Endometrial microvascular endothelial cells (primary cell): ENCODE results near the gene BCAP31. TPM values are rescaled to one million over a fixed set of nuclear protein-coding genes. Genes with fewer than 3 reads are reported as not detected.
"Not testable (repeated sequence)": the region's sequence is repeated elsewhere in the genome, so short reads cannot be mapped to it uniquely, and the experiment has no call there.

Experiments
- in situ Hi-C: cut with HindIII; loops from 2 replicates; pipeline ENCODE4 v1.10.0; 2017; ENCODE audit warnings: low sequenced_read_pairs, low pct_unique_long_range_greater_than_20kb; ENCODE audit errors: inconsistent ontology term
- total RNA-seq: library from RNA; depleted of rRNA; stranded (reverse); fragments of >200 nt; gene quantifications from one replicate; pipeline ENCODE4 v1.2.3, GENCODE V29; 2015; ENCODE audit errors: inconsistent ontology term

BCAP31 gene
- total RNA-seq, 1 donor from 2014 or later: 282 TPM

DNA sequence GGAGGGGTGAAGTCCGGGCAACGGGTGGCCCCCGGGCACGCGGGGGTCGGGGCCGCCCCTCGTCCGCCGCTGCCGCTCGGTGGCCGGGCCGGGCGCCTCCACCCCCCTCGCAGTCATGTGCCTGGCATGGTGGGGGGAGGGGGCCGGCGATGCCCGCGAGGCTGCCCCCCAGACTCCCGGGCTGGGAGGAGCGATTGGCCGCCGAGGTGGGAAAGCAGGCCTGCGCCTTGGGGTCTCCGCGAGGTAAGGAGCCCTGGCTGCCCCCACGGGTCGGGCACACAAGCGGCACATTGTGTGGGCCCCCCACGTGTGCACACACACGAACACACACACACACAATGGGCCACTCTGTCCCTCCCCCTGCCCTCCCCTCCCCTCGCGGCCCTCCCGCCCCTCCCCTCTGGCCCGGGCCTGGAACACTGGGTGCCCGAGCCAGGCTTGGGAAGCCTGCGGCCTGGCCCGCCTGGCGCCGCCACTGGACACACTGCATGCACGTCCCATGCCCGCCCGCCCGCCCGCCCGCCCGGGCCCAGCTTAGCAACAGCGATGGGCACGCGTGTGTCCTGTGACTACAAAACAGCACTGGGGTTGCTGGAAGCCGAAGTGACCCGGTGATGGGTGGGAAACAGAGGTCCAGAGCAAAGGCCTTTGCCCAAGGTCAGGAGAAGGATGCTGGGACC, 35.1 kb downstream of the BCAP31 start:
- in situ Hi-C loops: no loop called here

DNA sequence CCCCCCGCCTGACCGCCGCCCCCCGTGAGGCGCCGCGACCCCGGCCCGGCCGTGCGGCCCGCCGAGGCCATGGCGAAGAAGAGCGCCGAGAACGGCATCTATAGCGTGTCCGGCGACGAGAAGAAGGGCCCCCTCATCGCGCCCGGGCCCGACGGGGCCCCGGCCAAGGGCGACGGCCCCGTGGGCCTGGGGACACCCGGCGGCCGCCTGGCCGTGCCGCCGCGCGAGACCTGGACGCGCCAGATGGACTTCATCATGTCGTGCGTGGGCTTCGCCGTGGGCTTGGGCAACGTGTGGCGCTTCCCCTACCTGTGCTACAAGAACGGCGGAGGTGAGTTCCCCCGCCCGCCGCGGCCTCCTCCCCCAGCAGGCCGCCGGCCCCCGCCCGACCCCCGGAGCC, 35.7 kb downstream of the BCAP31 start:
- in situ Hi-C loops: no loop called here

DNA sequence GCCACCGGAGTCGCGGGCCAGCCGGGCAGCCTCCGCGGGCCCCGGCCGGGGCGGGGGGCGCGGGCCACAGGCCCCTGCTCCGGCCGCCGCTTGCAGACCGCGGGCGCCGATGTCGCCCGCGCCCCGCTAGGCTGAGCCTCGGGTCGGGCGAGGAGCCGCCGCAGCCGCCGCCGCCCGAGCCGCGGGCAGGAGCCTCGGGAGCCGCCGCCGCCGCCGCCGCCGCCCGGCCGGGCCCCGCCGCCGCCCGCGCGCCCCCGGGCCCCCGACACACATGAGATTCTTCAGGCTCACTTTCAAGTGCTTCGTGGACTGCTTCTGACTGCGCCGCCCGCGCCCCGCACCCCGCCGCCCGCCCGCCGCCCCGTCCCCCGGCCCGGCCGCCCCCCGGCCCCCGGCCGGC, 36.1 kb downstream of the BCAP31 start:
- in situ Hi-C loops: no loop called here

DNA sequence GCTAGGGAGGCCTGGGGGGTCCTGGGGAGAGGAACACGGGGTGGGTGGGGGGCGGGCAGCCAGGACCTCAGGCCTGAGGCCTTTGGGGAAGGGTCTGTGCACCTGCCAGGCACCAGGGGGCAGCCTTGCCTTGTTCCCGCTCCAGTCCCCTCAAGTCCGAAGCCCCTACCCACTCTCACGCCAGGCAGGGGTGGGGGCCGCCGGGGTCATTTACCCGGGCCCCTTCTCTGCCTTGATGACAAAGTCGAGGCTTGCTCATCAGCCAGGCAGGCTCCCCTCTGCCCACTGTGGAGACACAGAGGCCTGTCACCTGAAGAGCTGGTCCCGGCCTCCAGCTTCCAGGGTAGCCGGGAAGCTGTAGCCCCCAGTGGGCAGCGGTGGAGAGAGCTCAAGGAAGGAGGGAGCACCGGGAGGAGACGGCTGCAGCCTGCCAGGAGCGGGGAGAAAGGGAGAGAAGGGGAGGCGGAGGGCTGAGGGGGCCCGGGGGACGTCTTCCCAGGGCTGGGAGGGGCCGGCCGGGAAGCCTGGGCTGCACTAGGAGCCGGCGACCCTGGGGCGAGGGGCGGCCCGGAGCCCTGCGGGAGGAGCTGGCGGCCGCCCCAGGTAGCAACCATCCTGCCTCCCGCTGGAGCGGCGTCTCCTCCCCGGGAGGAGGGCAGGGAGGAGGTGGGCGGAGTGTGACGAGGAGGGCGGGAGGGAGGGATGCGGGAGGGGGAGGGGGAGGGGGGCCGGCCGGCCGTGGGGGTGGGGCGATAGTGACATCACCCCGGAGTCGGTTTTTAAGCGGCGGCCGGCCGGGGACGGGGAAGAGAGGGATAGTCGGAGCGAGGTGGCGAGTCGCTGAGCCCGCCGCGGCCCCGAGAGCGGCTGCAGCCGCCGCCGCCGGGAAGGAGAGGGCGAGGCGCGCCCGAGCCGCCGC, 36.8 kb downstream of the BCAP31 start, which contains the start of gene SLC6A8:
Gene SLC6A8 (plus strand): TSS at position 806 of the 919 bp plus-strand sequence. CDS start 649 bp downstream, outside the sequence.
- in situ Hi-C loops: no loop called here

DNA sequence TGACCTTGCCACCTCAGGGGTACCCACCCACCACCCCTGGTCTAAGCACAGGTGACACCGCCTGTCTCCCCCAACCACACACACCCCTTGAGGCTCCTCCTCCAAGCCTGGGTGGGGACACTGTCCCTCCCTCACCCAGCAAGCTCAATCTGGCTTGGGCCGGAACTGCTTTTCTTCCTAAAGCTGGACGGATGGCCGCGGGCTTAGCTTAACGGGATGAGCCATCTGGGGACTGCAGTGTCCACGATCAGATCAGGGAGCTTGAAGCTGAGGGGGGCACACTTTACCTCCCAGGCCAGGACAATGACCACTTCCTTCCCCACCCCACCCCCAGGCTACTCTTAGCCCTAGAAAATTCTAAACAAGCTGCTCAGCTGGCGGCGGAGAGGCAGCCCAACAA, 37.5 kb downstream of the BCAP31 start:
- in situ Hi-C loops: no loop called here

DNA sequence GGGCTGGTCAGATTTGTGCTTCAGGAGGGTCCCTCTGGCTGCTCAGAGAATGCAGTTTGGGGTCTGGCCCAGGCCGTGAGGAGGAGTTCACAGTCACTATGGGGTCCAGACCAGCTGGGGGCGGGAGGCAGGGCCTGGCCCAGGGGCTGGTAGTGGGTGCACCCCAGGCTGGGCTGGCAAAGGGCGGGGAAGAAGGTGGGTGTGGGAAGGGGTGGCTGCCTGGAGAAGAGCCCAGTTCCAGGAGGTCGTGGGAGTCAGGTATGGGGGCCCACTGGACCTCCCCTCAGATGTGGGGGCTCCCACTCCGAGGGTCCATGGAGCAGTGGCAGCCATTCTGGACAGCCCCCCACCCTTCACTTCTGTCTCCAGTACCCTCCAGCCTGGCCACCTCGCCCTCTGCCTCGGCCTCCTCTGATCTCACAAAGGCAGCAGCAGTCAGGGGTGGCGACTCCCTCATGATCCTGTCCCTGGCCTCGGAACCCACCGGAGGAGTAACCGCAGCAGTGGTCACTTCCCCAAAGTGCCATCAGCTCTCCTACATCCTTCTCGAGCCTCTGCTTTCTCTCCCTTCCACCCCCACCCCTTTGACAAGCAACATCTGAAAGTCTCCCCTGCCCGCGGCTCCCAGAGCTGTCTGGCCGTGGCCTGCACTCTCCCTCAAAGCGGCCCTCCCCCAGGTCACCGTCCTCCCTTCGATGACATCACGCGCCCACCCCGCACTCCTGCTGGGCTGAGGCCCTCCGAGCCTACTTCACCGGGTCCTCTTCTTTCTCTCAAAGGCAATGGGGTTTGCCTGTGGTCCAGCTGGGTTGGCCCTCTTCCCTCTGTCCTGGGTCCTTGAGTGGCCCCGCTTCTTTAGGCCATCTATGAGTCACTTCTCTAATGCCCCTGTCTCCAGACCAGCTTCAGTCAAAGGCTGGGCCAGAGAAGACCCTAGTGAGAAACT, 38.2 kb downstream of the BCAP31 start:
- in situ Hi-C loops: no loop called here

DNA sequence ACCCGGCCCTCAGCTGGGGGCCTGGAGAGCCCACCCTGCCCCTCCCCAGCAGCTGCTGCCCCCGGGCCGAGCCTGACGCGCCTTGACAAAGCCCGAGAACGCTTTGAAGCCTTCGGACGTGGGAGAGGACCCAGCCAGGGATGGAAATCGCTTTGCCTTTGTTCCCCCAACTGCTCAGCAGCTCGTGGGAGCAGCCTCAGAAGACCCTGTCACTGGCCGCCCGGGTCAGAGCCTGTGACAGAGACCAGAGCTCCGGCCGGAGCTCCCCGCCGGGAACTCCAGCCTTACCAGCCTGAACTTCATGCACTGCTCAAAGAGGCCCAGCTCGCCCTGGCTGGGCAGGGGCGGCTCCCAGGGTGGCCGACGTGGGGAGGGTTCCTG, 39.0 kb downstream of the BCAP31 start:
- in situ Hi-C loops: no loop called here

DNA sequence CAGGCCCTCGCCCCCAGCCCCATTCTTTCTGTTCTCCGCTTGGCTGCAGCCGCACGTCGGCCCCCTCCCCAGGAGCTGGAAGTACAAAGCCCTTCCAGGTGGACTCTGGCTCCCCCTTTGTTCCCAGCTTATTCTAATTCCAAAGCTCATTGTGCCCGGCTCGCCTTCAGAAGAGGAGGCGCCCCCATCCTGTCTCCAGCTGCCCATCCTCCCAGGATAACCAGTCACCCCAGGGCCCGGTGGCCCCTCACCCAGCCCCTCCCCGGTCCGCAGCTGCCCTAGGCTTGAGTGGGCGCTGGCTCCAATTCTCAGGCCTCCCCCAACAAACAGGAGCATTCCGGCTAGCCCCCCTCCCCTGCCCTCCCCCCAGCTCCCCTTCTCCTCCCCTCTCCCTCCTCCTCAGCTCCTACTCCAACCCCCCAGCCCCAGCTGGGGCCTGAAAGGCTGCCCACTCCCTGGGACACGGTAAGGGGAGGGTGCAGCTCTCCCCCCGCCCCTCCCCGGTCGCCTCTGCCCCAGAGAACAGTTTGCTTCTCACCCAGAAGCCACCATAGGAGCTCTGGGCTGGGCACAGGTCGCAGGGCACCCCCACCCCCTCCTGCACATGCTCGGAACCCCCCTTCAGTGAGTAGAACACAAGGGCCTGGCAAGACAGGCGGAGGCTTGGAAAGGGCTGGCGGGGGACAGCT, 39.6 kb downstream of the BCAP31 start:
- in situ Hi-C loops: no loop called here

DNA sequence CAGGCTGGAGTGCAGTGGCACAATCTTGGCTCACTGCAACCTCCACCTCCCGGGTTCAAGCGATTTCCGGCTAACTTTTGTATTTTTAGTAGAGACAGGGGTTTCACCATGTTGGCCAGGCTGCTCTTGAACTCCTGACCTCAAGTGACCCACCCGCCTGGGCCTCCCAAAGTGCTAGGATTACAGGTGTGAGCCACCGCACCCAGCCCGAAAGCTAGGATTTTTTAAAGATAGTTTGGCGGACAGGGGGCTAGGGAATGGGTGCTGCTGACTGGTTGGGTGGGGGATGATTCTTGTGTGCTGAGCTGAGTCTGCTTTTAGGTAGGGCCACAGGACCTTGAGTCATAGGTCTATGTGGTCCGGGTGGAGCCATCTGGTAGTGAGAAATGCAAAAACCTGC, 40.7 kb downstream of the BCAP31 start:
- in situ Hi-C loops: not testable (repeated sequence)

DNA sequence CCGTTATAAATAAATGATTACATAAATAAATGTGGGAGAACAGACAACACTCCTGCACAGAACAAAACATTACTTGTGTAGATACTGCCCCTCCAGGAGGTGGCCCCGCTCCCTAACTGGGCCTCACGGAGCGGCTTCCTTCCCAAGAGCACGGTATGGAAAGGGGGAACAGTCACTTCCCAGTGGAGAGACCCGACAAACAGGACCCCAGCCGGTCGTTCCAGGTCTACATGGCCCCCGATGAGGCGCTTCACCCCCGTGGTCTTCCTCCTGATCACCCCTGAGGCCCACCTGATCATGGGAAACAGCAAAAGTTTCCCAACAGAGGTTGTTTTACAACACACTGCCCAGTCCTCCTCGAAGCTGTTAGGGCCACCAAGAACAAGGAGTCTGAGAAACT, 43.0 kb downstream of the BCAP31 start:
- in situ Hi-C loops: no loop called here

DNA sequence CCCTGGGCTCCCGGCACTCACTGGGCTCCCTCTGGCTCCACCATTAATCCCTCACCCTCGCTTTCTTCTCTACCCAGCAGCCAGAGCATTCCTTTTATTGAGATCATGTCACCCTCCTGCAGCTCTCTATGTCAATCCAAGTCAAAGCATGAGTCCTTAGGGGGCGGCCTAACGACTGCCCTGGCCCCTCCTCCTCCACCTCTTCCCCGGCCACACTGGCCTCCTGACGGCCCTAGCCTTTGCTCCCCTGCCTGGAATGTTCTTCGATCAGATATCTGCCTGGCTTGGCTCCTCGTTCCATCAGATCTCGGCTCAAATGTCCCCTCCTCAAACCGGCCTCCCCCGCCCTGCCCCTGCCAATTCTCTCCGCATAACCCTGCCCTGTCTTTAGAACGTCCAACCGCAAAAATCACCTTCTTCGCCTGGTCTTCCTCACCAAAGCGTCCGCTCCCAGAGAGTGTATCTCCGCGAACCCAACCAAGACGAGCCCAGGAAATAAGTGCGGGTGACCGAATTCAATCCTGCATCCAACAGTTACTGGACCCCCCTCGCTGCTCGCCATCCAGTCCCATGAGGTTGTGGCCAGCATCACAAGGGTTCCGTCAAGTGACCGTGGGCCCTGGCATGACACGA, 49.9 kb downstream of the BCAP31 start:
- in situ Hi-C loops: no loop called here

DNA sequence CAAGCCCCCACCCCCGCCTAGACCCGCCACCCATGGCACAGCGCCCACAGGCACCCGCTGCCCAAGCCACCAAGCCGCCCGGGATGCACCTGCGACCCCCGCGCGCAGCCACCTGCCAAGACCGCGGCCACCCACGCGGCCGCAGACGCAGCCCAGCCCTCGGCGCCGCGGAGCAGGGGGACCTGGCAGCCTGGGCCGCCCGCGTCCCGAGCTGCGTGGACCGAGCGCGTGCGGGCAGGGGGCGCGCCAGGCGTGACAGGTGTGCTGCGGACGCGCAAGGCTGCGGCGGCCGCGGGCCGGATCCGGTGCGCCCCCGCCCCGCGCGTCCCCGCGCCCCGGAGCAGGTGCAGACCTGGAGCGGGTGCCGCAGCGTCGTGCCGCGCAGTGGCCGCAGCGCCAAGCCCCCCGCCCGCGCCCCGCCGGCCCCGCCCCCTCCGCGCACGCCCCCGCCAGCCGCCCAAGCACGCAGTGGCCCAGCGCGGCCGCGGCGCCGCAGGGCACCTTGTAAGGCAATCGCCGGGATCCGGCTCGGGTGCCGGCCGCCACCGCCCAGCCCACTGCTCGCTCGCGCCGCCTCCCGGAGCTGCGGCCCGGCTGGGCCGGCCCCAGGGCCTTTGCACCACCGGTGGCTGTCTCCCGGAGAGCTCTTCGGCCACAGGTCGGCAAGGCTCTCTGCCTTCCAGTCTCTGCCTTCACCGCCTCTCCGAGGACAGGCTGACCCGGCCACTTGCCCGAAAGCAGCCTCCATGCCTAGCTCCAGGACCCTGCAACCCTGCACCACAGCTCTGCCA, 50.6 kb downstream of the BCAP31 start, which contains the start of gene PNCK:
Gene PNCK (minus strand): TSS at position 386 of the 791 bp plus-strand sequence. CDS start 737 bp downstream, outside the sequence.
- in situ Hi-C loops: no loop called here

DNA sequence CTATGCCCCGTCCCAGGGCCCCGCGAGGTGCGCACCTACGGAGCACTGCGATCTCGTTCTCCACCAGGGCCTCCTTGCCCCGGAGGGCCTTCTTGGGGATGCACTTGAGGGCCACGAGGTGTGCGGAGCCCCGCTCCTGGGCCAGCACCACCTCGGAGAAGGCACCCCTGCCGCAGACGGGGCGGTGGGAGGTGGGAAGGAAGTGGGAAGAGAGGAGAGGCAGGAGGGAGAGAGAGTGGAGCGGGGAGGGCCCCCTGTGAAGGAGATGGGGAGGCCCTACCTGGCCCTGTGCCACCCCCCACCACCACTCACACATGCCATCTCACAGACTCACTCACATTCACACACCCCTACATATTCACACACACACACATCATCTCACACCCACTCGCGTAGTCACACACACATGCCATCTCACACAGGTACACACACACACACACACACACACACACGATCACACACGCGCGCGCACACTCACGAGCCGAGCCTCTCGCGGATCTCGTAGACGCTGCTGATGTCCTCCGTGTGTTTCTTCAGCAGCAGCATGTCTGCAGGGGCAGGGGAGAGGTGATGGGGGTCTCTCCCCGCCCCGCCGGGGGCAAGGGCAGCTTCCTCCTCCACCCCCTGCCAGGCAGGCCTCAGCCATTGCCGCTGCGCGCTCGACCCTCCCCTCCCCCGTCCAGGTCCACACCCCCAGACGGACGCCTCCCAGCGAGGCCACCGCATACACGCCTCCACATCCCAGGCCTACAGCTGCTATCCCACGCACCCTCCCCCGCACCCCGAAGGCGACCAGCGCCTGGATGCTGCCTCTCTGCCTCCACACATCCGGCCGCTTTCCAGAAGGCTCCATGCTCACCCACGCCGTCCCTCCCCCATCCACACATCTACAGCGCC, 51.4 kb downstream of the BCAP31 start:
- in situ Hi-C loops: no loop called here

DNA sequence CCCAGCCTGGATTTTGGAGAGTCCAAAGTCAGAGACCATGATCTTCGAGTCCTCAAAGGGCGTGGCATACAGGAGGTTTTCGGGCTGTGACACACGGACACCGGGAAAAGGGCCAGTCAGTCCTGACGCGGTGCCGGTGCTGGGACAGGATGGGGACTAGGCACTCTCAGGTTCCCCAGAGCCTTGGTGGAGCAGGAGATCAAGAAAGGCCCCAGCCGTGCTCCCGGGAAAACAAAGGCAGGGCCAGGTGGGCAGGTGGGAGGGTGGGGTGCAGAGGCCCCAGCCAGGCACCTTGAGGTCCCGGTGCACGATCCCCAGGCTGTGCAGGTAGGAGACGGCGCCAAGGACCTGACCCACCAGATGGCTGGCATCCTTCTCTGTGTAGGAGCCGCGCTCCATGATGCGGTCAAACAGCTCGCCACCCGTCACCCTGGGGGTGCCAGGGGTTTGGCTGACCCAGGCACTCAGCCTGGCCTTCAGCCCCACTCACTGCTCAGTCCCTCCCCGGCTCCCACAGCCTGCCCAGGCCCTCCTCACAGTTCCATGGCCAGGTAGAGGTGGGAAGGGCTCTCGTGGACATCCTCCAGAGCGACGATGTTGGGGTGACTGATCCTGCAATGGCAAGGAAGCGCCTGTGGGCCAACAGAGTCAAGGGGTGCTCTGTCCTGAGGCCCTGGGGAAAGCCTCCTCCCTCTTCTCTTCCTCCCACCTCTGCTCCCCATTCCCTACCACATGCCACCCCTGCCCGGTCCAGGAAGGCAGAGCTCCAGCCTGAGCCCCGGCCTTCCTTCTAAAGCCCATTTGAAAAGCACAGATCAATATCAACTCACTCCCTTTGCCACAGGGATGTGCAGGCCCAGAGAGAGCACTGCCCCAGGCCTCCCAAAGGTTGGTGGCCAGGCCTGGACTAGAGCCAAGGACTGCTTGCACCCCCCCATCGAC, 52.3 kb downstream of the BCAP31 start:
- in situ Hi-C loops: no loop called here
